ENCODE measurements around the gene MED10. TPM values are rescaled to one million over a fixed set of nuclear protein-coding genes. Genes with fewer than 3 reads are reported as not detected.

MED10 gene
- 10 to 100 TPM; 48.5 to 48.8 TPM for total RNA-seq

- ChIA-PET POLR2A (interaction anchor here (0.6 to 1.2 kb wide), 4 partner anchors 10 to 286 kb away, joined by 3 to 4 read pairs (median 4); no protein-coding TSS in a partner anchor), CTCF (no interaction called here)
- no peak for TF ChIP-seq CTCF (IDR thresholded peaks at IDR 0.05)
- ATAC-seq (peak; percentile 98), DNase-seq (peak; percentile 97)
- intact Hi-C loops (cut with micrococcal nuclease) = no loop called here
- Mint-ChIP-seq H3K36me3 (ENCODE audit: low read depth) (peaks cover 44% of the 10 kb centered on the region), H3K4me3 (peak within 1 kb of the TSS; percentile 99), H3K9me3 (no peaks in the 10 kb centered on the region), H3K27ac (peak within 1 kb of the TSS; percentile 98), H3K4me1 (ENCODE audit: low read depth) (peaks cover 34% of the 10 kb centered on the region), H3K27me3 (no peaks in the 10 kb centered on the region)
Measured at GRCh38 chr5:6377905-6378765, at the start of gene MED10. Gene MED10, minus strand, starts transcription at chr5:6378547. Its CDS starts 64 bp downstream, at chr5:6378483.

- no peaks in the 10 kb centered on the region for H3K4me1 Mint-ChIP-seq (ENCODE audit: low read depth)
- intact Hi-C loops (cut with micrococcal nuclease) = no loop called here
- TF ChIP-seq CTCF (IDR thresholded peaks at IDR 0.05) = no peak
Measured at GRCh38 chr5:6427694-6428093, 49.3 kb upstream of the MED10 start.

GRCh38 chr5:6424700-6425099, 46.4 kb upstream of the MED10 start:
- CTCF ChIA-PET = no interaction called here
- H3K27me3 Mint-ChIP-seq = peaks cover 13% of the 10 kb centered on the region

More at GRCh38 chr5:6427694-6428093, 49.3 kb upstream of the MED10 start:
- H3K36me3 Mint-ChIP-seq (ENCODE audit: low read depth) = no peaks in the 10 kb centered on the region
- CTCF ChIA-PET = no interaction called here
- H3K9me3 Mint-ChIP-seq = no peaks in the 10 kb centered on the region
- DNase-seq (no peak), ATAC-seq (no peak)
- POLR2A ChIA-PET = no interaction called here
- no peak overlapping the region for H3K27ac Mint-ChIP-seq
- H3K27me3 Mint-ChIP-seq = peaks cover 15% of the 10 kb centered on the region
- H3K4me3 Mint-ChIP-seq = no peak overlapping the region

GRCh38 chr5:6424110-6424659, 45.8 kb upstream of the MED10 start:
- DNase-seq (no peak), ATAC-seq (no peak)
- CTCF ChIA-PET = no interaction called here
- intact Hi-C loops (cut with micrococcal nuclease) = no loop called here
- no peak overlapping the region for H3K27ac Mint-ChIP-seq
- no peaks in the 10 kb centered on the region for H3K9me3 Mint-ChIP-seq
- POLR2A ChIA-PET = no interaction called here
- H3K36me3 Mint-ChIP-seq (ENCODE audit: low read depth) = no peaks in the 10 kb centered on the region
- no peak for TF ChIP-seq CTCF (IDR thresholded peaks at IDR 0.05)
- H3K4me3 Mint-ChIP-seq = no peak overlapping the region
- H3K4me1 Mint-ChIP-seq (ENCODE audit: low read depth) = no peaks in the 10 kb centered on the region
- peaks cover 12% of the 10 kb centered on the region for H3K27me3 Mint-ChIP-seq

More at GRCh38 chr5:6424700-6425099, 46.4 kb upstream of the MED10 start:
- intact Hi-C loops (cut with micrococcal nuclease) = no loop called here
- POLR2A ChIA-PET = no interaction called here
- Mint-ChIP-seq H3K27ac (no peak overlapping the region), H3K36me3 (ENCODE audit: low read depth) (no peaks in the 10 kb centered on the region), H3K4me3 (no peak overlapping the region), H3K9me3 (no peaks in the 10 kb centered on the region), H3K4me1 (ENCODE audit: low read depth) (no peaks in the 10 kb centered on the region)
- ATAC-seq (no peak), DNase-seq (no peak)
- no peak for TF ChIP-seq CTCF (IDR thresholded peaks at IDR 0.05)
